ENCODE results near the gene BAIAP3.

GRCh38 chr16:1338855-1339675 is 5.6 kb downstream of the BAIAP3 start:
- no peak for TF ChIP-seq ZNF274 (IDR thresholded peaks at IDR 0.05; ENCODE audit: low read depth, low read length)
- TF ChIP-seq SUZ12 (IDR thresholded peaks at IDR 0.05; ENCODE audit: extremely low read depth, insufficient read depth, insufficient read length) = no peak
- TF ChIP-seq YY1 (IDR thresholded peaks at IDR 0.05; ENCODE audit: insufficient read depth, insufficient read length) = no peak
